Measurements from ENCODE around the gene DNAH6.

GRCh38 chr2:84755096-84755495 lies 238.8 kb downstream of the DNAH6 start:
- TF ChIP-seq ZFP30 (CRISPR knock-in tag; IDR thresholded peaks at IDR 0.05) (no peak), PPARA (CRISPR knock-in tag; IDR thresholded peaks at IDR 0.05; ENCODE audit: borderline replicate concordance) (no peak), RARB (CRISPR knock-in tag; IDR thresholded peaks at IDR 0.05) (no peak), OSR1 (CRISPR knock-in tag; IDR thresholded peaks at IDR 0.05) (no peak), PATZ1 (CRISPR knock-in tag; IDR thresholded peaks at IDR 0.05; ENCODE audit: borderline replicate concordance) (no peak)

Data from SK-N-SH treated with all-trans-retinoic acid at 6 μM for 48 hours (cell line).